HG03432 (cell line): ENCODE data around the gene IQCF5.
"Not testable (repeated sequence)": the region's sequence is repeated elsewhere in the genome, so short reads cannot be mapped to it uniquely, and the experiment has no call there.

ENCODE experiments used
- ATAC-seq: cut with Tn5 transposase; IDR thresholded peaks from one replicate; pipeline ENCODE4 v1.9.1; 2021; ENCODE audit warnings: mild to moderate bottlenecking, moderate library complexity; ENCODE audit not compliant: unreplicated experiment

Gene IQCF5

DNA sequence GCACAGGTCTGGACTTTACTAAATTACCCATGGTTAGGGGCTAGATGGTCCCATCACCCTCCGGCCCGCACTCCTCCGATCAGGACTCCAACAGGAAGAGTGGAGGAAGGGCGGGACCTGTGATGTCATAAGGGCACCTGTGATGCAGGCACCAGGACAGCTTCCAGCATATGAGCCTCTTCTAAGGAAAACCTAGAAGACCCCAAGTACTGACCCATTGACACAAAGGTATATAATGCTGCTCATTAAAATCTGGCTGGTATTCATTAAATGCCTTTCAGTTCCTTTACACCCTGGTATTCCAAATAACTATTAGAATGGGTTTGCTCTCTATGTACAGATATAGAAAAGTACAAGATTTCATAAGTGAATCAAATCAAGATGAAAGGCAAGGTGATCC, at the start of gene IQCF5:
TSS of gene IQCF5 (minus strand) at position 101 of the 400 bp plus-strand sequence. CDS start at position 31, 70 bp downstream.
- ATAC-seq = no peak

DNA sequence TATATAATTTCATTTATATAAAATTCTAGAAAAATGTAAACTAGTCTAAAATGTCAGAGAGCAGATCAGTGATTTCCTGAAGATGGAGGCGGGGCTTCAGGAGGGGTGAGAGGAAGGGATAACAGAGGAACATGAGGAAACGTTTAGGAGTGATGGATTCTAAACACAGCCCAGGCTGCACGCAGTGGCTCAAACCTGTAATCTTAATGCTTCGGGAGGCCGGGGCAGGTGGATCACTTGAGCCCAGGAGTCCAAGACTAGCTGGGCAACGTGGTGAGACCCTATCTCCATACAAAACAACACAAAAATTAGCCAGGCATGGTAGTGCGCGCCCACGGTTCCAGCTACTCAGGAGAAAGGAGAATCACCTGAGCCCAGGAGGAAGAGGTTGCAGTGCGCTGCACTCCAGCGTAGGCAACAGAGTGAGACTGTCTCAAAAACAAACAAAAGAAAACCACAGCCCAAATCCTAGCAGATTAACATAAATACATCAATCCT, 45.7 kb upstream of the IQCF5 start:
- no peak for ATAC-seq

DNA sequence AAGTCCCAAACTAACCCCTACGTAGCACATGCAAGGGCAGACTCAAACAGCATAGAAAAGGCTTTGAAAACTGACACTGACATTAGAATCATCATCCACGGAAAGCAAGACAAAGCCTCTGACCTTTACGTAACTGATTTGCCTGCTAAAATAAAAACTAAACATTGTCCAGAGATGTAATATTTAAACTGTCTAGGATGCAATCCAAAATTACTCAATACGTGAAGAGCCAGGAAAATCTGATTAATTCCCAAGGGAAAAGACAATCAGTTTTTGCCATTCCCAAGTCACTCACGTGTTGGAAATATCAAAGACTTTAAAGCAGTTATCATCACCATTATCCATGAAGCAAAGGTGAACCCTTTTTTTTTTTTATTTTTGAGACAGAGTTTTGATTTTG, 41.0 kb upstream of the IQCF5 start:
- ATAC-seq = no peak

DNA sequence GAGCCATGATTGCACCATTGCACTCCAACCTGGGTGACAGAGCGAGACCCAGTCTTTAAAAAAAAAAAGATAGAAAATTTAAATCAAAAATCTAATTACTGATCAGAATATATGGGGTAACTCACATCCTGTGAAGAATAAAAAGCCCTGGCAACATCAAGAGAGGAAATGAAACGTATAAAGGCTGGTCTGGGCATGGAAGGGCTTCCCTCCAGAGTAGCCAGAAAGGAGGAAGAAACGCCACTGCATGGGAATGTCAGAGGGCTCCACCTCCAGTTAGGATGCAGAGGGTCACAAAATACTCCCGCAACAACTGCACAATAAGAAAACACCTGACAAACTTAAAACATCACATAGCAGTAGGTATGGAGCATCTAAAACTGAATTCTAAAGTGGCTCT, 32.6 kb upstream of the IQCF5 start:
- no peak for ATAC-seq

DNA sequence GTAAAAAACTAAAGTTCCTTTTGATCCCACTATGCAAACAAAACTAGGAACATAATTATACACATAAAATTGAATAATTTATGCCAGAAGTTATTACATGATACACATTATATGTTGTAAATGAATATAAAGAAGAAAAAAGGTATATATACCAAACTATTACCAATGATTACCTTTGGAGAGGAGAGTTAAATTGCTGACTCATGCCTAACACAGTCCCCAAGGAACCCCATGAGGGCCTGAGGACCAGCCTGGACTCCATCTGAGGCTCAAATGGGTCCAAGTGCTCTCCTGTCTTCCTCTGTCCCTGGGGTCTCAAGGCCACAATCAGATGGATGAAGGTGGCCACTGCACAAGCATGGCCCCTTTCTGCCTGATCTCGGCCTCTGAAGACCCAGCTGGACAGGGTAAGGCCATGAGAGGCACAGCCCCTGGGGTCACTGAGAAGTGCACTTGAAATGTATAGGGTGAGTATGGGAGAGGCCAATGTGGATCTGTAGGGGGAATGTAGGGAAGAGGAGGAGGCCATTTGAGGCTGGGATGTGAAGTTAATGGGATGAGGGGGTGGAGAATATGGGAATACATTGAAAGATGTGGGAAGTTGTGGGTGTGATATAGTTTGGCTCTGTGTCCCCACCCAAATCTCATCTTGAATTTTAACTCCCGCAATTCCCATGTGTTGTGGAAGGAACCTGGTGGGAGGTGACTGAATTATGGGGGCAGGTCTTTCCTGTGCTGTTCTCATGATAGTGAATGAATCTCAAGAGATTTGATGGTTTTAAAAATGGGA, 28.8 kb upstream of the IQCF5 start:
- no peak for ATAC-seq

DNA sequence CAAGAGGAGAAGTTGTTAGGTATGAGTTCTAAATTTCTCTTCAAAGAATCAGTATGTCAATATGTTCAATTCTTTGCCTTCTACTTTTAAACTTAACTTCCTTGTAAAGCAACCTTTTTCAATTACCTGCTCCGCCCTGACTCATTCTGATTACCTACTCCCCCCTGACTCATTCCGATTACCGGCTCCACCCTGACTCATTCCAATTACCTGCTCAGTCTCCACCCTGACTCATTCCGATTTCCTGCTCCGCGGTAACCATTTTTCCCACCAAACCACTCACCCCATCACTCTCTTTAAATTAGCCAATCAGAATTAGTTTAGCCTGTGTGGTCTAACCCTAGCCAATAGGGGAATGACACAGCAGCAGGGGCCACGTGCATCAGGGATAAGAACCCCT, 27.0 kb upstream of the IQCF5 start:
- ATAC-seq = not testable (repeated sequence)

DNA sequence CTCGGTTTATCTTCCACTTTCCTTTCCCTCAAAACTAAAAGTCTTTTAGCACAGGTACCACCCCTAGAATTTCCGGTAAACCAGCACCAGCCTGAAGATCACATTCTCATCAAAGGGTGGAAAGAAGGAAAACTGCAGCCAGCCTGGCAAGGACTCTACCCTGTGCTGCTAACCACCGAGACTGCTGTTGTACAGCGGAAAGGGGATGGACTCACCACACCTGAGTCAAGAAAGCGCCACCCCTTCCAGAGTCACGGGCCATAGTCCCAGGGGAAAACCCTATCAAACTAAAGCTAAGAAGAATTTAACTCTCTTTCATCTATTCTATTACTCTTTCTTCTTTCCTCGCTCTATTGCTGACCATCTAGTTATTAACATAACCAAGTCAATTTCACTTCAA, 24.6 kb upstream of the IQCF5 start:
- ATAC-seq = not testable (repeated sequence)

DNA sequence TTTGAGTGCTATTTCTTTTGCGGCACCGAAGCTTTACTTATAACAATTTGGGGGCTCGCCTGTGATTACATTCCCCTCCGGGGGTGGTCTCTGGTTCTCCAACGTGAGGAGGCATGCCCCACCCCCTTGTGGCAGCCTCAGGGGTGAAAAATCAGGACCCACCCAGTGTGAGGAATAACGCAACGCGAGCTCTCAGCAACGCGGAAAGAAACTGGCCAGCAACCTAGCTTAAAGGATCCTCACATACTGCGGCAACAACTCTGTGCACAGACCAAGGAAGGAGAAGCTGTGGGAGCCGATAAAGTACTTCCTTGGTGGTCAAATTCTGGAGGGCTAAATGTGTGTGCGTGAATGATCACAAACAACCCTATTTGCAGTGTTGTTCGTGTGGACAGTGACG, 22.0 kb upstream of the IQCF5 start:
- no peak for ATAC-seq

DNA sequence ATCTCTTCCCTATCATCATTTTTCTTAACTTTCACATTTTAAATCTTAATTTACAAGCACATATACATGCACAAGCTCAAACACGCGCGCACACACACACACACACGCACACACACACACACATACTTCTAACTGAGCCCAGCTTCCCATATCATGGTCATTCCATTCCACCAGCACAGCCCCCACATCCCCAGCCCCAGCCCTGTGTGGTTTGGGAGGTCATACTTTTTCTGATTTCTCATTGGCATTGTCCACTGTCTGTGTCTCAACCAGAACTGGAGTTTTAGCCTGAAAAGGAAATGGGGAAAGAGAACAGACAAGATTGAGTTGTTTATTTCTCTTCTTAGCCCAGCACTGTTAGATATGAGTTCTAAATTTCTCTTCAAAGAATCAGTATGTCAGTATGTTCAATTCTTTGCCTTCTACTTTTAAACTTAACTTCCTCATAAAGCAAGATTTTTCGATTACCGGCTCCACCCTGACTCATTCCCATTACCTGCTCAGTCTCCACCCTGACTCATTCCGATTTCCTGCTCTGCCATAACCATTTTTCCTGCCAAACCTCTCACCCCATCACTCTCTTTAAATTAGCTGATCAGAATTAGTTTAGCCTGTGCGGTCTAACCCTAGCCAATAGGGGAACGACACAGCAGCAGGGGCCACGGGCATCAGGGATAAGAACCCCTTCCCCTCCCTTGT, 21.4 kb upstream of the IQCF5 start:
- no peak for ATAC-seq

DNA sequence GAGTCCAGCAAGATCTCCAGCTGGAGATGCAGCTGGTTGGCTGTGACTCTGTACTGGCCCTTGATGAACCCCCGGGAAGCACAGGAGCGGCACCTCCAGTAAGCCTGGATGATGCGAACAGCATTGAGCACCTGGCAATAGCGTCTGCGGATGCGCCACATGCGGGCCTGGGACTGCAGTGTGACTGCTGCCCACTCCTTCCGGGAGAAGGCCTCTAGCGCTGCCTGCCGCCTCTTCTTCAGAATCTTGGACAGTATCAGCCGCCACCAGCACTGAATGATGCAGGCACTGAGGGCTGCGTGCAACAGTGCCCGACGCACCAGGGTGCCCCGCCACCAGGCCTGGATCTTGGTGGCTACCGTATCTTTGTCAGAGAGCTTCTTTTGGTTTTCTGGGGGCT, 19.5 kb upstream of the IQCF5 start:
- ATAC-seq = no peak

DNA sequence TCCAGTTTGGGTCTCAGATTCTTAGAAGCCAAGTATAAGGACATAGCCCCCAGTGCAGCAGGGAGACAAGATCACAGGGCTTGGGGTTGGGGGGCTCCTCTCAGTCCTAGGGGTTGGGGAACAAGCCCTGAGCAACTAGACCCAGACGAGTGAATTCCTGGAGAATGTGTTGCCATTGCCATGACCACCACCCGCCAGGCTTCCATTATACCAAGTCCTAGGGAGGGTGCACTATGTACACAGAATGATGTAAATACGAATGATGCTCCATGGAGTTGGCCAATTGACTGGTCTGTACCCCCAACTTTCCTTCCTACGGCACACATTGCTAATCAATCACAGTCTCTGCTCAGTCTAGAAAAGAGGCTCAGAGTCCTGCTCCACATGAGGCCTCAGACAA, 19.0 kb upstream of the IQCF5 start:
- ATAC-seq = no peak

DNA sequence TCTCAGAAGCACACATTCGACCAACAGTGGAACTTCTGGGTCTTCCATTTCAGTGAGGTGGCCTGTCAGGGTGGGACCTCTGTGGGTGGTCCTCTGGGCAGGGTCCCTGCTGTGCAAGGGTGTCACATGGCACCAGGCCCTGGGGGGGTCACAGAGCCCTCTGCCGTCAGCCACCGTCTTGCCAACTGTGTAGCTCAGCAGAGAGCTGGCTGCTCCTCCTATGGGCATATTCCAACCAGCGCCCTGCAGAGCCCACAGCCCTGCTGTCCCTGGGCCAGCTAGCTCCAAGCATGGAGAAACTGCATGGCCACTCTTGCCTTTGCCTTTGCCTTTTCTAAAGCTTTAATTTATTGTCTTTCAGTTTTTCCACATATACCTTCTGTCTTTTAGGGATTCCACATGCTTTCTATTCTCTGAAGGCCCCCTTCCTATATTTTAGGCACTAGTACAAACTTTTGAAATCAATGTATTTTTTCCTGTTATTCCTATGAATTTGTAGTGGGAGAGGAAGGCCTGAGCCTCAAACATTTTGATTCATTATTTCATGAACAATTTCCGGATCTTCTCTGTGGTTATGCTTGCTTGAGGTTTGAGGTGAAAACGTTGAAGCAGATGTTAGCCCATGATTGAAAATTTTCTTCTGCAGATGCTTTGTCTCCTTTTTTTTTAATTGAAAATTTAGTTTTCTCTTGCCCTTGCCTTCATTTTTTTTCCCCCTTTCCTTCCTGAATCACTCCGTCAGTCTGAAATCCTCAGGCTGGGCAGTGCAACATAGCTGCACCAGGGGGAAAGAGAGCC, 16.0 kb upstream of the IQCF5 start:
- no peak for ATAC-seq

DNA sequence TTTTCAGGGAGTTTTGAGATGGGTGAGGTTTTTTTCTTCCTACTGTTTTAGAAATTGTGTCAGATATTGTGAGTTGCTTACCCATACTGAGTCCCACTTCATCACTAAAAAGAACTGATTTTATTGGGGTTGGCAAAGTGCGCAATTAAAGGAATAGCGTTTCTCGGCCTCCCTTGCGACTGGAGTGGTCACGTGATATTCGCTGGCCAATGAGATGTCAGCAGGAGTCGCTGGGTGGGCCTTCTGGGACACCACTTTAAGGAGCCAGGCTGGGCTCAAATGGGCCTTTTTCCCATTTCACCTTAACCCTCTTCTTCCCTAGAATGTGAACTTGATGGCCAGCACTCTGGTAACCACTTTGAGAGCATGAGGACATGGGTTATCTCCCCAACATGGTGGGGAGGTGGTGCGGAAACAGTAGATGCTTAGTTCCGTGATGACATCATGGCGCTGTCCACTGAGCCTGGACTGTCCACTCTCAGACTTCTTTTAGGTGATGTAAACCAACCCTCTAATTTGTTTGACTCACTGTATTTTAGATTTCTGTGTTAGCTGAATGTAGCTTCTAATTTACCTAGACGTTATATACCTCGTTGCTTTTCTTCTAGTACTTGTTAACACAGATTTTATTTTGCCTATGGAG, 13.2 kb upstream of the IQCF5 start:
- no peak for ATAC-seq

DNA sequence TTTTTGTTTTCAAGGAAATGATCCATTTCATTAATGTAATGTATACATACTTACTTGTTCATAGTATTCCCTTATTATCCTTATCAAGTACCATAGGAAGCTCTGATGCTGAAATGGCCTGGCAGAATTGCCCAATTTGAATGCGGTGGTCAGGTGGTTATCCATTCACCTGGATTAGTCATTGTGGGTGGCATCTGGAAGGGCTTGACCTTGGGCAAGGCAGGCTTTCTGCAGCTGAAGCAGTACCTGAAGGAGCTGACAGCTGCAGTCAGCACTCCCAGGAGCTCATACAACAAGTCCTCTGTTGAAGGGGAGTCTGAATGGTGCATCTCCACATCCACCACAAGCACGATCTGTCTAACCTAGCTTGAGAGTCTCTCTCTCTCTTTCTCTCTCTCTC, 12.2 kb upstream of the IQCF5 start:
- no peak for ATAC-seq

DNA sequence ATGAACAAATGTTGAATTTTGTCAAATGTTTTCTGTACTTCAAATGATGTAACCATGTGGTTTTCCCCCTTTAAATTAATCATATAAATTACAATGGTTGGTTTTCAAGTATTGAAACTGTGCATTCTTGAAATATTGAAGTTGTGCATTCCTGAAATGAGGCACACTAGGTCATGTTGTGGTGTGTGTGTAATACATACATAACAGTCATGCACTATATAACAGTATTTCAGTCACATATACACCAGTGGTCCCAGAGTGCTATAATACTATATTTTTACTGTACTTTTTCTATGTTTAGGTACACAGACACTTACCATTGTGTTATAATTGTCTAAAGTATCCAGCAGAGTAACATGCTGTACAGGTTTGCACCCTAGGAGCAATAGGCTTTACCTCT, 11.0 kb upstream of the IQCF5 start:
- no peak for ATAC-seq

DNA sequence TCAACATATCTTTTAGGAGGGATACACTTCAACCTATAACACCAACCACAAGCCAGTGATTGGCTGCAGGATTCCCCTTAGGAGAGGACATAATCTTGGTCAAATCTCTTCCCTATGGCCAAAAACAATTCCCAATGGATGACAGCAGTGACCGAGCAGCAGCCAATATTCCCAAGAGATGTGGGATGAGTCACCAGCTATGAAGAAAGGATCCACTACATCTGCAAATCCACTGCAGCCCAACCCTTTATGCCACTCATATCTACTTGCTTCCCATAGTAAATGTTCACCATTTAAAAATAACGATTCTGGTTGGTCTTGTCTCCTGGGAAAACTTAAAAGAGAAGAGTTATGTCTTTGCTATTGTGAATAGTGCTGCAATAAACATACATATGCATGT, 4.5 kb upstream of the IQCF5 start:
- ATAC-seq = no peak

DNA sequence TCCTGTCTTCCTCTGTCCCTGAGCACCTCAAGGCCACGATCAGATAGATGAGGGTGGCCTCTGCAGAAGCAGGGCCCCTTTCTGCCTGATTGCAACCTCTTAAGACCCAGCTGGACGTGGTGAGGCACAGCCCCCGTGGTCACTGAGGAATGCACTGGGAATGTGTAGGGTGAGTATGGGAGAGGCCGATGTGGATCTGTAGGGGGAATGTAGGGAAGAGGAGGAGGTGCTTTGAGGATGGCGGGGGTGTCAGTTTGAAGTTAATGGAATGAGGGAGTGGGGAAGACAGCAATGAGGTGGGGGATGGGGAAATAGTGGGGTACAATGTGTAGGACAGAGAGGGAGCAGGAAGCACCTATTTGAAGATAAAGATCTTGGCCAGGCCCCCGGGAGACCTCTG, 785 bp upstream of the IQCF5 start:
- ATAC-seq = no peak

DNA sequence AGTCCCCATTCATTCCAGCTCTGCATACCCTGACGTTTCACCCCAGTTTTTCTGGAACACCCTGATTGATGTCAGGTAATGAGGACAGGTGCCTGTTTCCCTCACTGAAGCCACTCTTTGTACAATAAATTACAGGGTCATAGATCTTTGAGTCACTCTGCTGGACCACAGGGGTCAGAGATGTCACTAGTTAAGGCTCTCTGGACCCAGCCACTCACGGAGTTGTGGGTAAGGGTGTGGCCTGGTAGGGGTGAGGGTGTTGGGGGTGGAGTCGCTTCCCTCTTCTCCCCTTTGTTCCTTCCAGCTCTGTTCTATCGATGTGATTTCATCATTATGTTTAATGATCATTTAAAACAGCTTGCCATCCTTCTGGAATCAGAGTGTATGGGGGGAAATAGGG, 512 bp downstream of the IQCF5 start:
- no peak for ATAC-seq

DNA sequence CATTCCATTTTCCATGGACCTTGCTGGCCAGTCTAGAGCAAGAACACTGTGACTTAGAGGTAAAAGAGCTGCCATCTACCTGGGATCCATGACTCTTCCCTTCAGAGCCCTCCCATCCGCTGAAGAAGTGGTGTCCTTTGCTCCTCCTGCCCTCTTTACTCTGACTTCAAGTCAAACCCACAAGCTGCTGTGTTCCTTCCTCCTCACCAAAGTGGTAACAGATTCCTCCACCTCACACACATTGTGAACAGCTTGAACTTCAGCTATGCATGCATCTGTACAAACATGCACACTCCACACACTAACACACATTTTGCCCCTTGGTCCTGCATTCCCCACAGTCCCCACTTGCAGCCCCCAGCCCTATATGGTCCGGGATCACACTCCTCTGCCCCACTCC, 990 bp downstream of the IQCF5 start:
- ATAC-seq = no peak

DNA sequence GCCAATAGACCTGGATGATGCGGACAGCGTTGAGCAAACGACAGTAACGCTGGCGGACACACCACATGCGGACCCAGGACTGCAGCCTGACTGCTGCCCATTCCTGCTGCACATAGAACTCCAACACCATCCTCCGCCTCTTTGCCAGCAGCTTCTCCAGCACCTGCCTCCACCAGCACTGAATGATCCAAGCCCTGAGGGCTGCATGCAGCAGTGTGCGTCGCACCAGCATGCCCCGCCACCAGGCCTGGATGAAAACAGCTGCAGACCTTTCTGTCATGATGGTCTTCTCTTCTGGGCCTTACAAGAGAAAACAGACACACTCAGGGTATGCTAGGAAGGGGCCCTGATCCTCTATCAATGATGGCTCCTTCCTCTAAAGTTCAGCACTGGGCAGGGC, 1.5 kb downstream of the IQCF5 start:
- no peak for ATAC-seq

DNA sequence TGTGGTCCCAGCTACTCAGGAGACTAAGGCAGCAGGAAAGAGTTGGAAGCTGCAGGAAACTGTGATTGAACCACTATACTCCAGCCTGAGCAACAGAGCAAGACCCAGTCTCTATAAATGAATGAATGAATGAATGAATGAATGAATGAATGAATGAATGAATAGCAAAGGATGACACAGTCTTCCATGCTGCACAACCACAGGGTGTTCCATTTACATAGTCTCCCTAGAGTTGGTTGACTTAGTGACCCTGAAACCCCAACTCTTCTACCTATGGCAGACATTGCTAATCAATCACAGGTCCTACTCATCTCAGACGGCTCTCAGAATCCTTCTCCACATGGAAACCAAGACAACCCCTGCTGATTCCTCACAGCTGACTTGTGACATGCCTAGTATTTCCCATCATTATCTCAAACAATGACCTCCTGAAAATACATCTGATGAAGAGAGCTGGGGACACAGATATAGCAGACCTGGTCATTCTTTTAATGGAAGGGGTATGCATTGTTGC, 2.1 kb downstream of the IQCF5 start:
- ATAC-seq = no peak
